ENCODE data around the gene TOM1.

TOM1 gene

DNA sequence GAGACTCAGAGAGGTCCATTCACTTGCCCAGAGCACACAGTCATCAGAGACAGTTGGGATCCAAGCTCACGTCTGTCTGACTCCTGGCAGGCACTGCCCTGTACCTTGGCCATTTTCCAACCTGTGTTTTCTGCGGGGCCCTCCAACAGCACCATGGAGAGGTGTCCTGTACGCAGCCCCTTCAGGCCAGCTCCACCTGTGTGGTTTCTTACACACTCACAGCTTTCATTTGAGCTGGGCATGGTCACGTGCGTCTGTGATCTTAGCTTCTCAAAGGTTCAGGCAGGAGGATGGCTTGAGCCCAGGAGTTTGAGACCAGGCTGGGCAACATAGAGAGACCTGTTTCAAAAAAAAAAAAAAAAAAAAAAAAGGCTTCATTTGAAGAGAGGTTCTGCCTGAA lies 24.4 kb downstream of the TOM1 start:
- no peak for DNase-seq (ENCODE audit: low read depth)

DNA sequence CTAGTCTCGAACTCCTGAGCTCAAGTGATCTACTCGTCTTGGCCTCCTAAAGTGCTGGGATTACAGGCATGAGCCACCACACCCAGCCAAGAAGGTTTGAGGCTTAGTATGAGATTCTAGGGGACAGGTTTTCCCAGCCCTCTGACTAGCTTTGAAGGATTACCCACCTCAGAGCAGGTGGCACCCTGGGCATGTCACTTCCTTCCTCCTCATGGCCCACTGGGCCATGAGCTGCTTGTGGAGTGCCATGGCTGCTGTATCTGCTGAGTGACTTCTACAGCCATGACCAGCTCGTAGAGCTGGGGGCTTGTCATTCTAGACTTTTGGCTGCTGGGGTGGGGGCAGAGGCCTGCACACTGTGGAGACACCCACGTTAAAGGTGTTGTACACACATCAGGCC lies 25.1 kb downstream of the TOM1 start:
- no peak for DNase-seq (ENCODE audit: low read depth)

DNA sequence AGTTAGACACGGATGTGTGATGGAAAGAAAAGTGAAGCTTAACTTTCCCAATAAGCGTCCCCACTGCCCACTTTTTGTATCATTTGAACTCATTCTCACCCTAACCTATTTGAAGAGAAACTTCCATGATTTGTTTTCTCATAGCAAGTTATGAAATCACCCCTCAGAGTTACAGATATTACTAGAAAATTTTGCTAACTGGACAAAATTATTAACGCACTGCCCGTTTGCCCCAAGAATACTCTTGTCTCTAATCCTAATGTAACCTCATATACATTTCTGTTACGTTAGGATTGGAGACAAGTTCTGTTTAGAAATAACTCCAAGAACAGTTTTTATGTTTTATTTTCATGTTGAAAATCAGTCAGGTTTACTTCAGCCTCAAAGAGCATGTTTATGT lies 25.5 kb downstream of the TOM1 start:
- no peak for DNase-seq (ENCODE audit: low read depth)

DNA sequence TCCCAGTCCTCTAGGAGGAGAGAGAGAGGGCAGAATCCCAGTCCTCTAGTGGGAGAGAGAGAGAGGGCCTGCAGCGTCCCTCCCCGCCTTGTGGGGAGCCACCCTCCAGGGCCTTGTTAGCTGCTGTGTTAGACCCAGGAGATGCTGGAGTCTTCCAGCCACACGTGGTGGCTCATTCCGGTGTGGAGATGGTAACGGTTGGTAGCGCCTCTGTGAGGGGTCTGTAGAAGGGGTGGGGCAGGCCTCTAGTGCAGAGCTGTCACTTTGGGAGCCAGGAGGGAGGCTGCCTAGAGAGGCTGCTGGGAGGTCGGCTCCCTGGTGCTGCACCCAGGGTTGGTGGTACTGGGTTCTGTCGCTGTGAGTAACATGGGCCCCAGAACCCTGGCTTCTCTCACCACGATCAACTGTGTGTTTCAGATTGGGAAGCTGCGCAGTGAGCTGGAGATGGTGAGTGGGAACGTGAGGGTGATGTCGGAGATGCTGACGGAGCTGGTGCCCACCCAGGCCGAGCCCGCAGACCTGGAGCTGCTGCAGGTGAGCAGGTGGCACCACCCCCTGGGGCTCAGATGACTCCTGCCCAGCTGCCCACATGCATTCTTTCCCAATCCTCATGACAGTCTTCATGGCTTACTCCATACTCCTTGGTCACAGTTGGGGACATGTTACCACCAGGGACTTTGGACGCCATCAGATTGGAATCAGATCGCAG lies 27.3 kb downstream of the TOM1 start:
- no peak for DNase-seq (ENCODE audit: low read depth)

DNA sequence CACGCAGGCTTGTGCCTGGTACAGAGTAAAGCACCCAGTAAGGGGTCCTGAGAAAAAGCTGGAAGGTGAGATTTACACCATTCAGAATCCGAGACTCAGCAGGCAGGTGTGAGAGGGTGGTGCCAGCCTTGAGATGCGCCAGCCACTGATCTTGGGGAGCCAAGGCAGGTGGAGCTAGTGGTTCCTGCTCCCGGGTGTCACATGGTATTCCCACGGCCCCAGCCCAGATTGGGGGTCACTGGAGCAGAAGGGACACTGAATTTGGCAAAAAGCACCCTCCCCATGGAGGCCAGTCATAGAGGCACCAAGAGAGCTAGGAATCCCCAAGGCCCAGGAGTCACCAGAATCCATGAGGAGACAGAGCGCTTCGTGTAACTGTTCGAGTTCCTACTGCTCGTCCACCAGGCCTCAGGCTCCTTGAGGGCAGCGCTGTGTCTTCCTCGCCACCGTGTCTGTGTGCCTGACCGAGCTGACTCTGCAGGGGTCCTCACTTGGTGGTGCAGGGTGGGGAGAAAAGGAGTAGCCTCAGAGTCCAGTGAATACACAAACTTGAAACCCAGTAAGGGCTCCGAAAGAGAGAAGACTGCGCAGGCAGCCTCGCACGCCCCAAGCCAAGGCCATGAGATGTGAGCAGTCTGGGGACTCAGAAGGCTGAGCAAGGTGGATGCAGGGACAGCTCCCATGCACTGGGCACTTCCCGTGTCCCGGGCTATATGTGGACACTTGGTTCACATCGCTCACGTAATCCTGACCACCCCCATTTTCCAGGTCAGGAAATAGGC lies 28.2 kb downstream of the TOM1 start:
- no peak for DNase-seq (ENCODE audit: low read depth)

DNA sequence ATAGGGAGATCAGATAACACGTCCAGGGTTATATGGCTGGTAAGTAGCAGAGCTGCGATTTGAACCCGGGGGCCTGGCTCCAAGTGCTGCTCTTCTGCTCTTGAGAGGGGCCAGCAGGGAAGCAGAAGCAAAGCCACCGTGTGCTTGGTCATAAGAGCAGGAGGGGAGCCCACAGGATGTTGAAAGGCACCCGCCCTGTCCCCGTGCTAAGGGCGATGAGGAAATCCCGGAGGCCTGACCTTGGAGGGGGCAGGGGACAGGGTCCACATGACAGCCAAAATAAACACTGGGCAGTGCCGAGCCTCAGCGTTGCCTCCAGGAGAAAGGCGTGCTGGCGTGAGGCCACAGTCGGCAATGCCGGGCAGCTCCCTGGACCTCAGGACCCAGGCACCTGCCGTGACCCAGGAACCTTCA lies 28.8 kb downstream of the TOM1 start:
- DNase-seq (ENCODE audit: low read depth), result no peak

DNA sequence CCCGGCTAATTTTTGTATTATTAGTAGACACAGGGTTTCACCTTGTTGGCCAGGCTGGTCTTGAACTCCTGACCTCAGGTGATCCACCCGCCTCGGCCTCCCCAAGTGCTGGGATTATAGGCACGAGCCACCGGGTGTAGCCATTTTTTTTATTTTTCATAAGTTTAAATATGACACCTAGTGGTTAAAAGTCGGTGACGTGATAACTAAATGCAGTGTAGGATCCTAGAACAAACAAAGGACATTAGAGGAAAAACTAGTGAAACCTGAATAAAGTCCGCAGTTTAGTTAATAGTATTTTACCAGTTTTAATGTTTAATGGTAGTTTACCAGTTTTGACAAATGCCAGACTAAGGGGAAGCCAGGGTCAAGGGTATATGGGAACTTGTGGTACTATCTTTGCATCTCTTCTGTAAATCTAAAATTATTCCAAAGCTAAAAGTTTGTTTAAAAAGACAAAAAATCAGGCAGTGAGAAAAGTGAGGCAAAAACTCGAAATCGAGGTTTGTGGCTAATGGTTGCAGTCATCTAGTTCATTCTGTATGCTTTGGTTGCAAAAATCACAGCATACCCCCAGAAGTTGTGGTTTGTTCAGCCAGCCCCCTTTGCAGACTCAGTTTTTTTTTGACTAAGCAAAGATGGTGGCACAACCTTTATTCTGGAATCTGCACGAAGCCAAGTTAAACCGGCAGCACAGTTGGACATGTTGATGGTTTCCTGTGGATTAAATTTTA lies 29.6 kb downstream of the TOM1 start:
- DNase-seq (ENCODE audit: low read depth), result no peak

DNA sequence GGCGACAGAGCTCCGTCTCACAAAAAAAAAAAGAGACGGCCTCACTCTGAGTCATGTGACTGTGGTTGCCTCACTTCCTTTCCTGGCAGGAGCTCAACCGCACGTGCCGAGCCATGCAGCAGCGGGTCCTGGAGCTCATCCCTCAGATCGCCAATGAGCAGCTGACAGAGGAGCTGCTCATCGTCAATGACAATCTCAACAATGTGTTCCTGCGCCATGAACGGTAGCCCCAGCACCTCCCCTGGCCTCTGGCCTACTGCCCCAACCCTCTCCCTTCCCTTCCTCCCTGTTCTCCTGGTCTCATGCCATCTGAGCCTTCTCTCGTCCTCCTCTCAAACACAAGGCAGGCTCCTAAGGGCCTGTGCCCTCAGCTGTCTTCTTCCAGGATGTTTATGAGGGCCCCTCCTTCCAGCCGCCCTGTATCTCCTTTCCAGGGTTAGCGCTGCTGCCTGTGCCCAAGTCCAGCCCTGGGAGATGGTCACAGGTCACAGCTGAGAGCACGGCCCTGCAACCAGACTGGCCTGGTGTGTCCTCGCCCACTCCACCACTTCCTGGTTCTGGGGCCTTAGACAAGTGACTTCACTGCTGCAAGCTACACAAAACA lies 30.7 kb downstream of the TOM1 start:
- DNase-seq (ENCODE audit: low read depth), result no peak

DNA sequence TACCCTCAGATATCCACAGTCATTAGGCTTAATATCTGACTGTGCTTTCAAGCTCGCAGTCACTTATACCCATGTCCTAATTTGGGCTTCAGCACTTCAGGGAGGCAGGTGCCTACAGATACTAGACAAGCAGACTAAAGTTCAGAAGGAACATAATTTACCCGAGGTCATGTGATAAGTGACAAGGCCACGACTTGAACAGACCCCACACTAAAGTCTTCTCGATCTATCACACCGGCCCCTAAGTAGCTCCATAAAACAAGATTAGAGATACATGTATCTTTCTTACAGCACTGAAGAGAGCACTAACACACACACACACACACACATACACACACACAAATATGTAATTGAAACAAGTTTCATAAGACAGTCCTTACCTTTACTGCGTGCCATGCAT lies 32.6 kb downstream of the TOM1 start:
- no peak for DNase-seq (ENCODE audit: low read depth)

DNA sequence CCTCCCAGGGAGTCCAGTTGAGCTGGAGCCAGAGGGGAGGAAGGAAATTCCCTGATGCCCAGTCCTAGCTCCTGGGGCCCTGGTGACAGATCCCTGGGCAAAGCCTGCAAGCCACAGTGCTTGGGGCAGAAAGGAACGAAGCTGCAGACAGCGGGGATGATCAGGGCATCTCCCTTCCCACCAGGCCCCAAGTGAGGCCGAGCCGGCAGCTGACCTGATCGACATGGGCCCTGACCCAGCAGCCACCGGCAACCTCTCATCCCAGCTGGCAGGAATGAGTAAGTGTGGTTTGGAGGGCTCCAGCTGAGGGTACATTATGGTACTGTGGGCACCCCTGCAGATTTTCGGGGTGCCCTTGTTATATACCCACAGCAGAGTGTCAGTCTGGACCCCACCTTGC lies 33.5 kb downstream of the TOM1 start:
- no peak for DNase-seq (ENCODE audit: low read depth)

DNA sequence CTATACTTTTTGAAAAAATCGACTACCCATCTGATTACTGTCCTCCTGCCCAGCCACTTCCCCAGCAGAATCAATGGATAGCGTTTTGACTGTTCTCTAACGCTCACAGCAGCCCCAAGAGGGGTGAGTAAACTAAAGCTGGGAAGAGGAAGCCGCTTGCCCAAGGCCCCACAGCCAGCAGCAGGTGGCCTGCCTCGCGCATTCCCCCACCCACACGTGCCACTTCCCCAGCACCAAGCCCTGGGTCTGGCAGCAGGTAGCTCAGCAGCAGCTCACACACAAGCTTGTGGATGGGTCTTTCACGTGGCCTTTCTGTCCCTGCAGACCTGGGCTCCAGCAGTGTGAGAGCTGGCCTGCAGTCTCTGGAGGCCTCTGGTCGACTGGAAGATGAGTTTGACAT lies 34.3 kb downstream of the TOM1 start:
- DNase-seq (ENCODE audit: low read depth), result no peak

DNA sequence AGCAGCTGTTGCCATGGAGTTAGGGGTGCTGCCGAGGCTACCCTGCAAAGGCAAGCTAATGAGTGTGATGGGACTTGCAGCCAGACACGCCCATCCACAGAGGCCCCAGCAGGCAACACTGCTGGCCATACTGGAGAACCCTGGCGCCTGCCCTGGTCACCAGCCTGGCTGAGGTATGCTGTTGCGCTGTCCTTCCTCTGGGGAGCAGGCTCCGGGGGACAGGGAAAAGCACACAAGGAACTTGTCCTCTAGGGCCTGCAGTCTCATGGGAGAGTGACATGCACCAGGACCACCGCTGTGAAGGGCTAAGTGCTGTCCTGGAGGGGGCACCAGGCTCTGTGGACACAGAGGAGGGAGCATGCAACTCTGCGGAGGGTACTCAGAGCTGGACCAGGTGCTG lies 35.8 kb downstream of the TOM1 start:
- no peak for DNase-seq (ENCODE audit: low read depth)

DNA sequence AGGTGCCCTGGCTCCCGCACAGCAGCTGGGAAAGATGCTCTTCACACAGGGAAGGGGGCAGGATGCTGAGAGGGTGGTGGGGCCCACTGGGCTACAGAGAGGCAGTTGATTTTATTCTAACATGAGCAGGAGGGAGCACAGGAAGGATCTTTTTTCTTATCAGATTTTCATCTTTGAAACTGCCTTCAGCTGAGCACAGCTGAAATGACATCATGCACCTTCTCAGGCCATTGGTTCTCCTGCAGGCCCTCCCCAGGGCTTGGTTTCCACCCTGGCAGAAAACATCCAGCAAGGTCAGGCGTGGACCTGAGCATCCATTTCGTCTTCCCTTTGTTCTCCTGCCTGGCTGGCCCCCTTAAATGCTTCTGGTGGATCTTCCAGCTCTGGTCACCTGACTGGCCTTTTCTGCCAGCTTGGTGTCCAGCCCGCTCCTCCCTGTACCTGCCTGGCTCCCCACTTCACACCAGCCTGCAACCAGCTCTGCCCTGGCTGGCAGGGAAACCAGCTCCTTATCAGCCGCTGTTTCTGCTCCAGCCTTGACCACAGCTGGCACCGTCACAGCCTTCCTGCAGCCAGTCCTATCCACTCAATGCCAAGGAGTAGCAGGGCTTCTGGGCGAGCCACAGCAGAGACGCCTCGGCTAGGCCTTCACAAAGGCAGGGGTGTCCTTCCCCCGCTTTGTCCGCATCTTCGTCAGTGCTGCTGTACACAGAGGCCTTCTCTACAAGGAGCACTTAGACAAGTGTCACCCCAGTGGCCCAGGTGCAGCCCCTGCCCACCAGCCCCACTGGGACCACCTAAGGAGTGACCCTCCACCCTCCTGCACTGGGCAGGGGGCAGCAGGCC lies 36.5 kb downstream of the TOM1 start:
- DNase-seq (ENCODE audit: low read depth), result no peak

DNA sequence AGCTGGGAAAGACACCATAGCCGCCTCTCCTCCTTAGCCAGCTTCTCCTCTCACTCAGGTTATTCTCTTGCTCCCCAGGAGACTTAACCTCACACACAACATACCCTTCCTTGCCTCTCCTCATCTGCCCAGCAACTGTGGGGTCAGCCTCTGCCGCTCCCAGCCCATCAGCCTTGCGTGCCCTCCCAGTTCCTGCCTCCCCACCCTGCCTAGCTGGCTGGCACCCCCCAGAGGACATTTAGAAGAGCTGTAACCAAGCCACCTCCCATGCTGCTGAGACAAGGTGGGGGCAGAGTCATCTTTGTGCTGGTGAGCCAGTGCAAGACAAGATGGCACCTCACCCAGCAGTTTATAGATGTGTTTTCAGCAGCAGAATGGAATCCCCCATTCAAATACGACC lies 38.2 kb downstream of the TOM1 start:
- no peak for DNase-seq (ENCODE audit: low read depth)

DNA sequence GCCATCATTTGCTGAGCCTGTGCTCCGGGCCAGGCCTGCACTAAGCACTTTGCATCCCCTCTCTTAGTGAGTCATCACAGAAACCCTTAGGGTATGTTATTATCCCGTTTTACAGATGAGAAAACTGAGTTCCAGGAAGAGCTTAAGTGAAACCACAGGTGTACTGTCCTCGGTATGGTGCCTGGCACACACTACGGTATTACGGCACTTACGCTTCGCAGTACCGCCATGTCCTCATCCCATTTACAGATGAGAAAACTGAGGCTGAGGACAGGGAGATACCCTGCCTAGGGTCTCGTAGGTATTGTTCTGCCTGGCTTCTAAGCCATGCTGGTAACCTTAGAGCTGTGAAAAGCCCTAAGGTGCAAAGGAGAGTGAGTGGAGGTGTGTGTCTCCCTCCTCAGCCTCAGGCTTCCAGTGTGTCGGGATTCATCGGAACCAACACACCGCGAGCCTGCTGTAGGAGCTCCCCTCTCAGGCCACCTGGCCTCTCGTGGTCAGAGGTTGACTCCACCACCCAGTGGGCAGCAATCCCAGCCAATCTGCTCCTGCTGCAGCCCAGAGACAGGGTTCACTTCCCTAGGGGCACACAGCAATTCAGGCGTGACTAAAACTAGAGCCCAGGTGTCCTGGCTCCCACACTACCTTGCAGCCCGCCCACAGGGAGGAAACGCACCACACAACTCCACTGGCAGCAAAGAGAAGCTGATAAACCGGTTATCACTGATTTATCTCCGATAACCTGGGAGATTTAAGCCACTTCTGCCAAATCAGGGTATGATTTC lies 41.6 kb downstream of the TOM1 start:
- DNase-seq (ENCODE audit: low read depth), result no peak

DNA sequence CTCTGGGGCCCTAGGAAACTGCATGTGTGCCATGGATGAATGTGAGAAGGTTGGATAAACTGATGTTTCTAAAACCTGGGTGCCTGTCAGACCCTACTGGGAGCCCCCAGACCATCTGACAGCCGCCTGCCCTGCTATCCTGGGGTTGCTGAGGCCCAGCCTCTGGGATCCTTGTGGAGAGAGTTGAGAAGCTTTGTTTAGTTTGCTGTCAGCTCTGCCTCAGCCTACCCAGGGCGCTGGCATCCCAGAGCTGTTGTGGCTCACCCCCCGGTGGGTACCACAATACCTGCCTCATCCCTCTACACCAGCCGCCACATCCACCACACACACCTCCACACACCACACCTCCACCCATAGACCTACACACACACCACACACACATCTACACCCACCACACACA lies 42.7 kb downstream of the TOM1 start:
- DNase-seq (ENCODE audit: low read depth), result no peak

DNA sequence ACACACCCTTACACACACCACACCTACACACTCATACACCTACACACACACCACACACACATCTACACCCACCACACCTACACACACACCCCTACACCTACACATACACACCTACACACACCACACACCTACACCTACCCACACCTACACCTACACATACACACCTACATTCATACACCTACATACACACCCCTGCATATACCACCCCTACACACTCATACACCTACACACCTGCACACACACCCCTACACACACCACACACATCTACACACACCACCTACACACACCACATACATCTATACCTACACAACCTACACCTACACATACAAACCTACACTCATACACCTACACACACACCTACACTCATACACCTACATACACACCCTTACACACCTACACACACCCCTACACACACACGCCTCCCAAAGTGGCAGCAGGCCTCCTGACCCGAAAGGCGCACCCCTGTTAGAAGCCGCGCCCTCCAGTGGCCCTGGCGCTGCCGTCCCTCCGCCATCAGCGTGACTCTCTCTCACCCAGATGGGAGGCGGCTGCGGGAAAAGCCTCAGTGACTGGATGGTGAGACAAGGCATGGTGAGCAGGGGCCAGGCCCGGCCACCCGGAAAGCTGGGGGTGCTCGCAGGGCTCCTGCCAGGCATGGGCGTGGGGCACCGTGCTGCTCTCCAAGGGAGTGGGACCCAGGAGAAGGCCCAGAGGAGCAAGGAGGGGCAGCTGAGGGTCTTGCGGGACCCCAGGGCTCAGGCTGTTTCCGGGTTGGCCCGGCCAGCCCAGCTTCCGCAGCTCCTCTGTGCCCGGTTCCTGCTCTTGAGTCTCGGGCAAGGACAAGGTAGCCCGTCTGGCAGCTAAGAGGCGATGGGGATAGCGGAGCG lies 44.2 kb downstream of the TOM1 start:
- no peak for DNase-seq (ENCODE audit: low read depth)

DNA sequence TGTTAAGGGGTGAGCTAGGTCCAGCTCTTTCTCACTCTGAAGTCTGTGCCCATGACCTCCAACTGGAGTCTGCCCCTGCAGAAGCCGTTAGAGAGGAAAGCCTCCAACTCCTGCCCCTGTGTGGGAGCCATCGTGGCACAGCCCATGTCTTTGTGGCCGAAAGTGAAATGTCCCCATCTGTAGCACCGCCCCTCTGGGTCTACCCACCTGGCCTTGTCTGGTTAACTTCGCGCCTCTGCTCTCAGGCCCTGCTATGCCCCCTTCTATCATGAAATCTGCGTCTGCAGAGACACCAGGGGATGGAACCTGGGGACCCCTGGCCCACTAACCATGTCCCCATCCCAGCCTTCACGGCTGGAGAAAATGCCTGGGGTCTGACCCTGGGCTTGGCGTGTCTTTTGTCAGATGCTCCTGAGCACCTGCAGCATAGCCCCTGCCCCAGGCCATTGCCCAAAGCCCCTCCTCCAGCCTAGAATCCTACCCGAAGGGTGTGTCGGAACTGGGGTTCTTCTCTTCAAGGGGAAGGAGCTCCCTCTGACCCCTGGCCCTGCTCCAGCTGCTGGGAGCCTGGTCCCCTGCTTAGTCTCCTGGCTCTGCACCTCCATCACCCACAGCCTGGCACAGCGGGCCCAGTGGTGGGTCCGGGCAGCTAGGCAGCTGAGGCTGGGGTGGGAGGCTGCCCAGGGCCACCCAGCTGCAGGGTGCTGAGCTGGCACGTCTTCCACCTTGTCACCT lies 45.4 kb downstream of the TOM1 start:
- DNase-seq (ENCODE audit: low read depth), result no peak

DNA sequence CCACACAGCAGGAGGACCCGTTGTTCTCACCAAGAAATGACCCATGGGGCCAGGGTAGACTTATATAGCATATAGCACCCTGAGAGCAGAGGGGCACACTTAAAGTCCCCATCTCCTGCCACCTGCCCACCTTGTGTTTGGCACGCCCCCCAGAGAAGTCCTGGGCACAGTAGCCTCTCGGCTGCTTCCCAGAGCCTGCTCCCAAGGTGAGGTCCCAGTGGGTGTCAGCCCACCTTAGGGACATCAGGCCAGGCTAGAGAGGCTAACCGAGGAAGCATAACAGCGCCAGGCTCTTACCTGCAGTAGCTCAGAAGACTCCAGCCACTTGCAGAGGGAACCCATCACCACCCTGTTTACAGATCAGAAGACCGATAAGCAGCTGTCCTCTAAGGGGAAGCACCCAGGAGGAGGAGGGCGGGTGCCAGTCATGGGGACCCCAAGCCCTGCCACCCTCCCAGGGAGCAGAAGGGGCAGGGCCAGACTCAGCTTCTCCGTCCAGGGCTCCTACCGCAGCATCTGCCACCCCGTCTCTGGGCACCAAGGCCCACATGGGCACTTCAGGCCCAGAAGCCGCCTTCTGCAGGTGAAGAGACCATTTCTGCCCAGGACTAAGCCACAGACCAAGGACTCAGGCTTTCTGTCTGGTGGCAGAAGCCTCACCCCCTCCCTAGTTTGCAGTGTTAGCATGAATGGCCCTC lies 46.3 kb downstream of the TOM1 start:
- no peak for DNase-seq (ENCODE audit: low read depth)

Data from stimulated activated CD8-positive, alpha-beta memory T cell treated with anti-CD3 and anti-CD28 coated beads, Interleukin-15, amount 100 ng/mL, for 1 hour (primary cell).